Measurements from ENCODE around the gene NRP1.

Gene NRP1

GRCh38 chr10:33337326-33337957 lies 3.0 kb upstream of the NRP1 start:
- intact Hi-C loops (cut with DNase I; ENCODE audit: low total_unique reads): loop anchor here (5.0 to 10.0 kb wide), 3 partner anchors 50 to 947 kb away; no protein-coding TSS in a partner anchor
- H3K9me3 ChIP-seq: no peaks in the 10 kb centered on the region
- H3K4me1 ChIP-seq: peaks cover 0 to 33% (median 15%) of the 10 kb centered on the region in 4 donors
- H3K27me3 ChIP-seq: no peaks in the 10 kb centered on the region
- H3K27ac ChIP-seq: peak overlapping the region; percentile 90 to 93
- H3K36me3 ChIP-seq: no peaks in the 10 kb centered on the region
- DNase-seq: peak in 1 of 2 donors; percentile 33
- peak overlapping the region; percentile 67 to 93 for H3K4me3 ChIP-seq
- TF ChIP-seq CTCF (IDR thresholded peaks at IDR 0.05): peak; percentile 38 to 43

GRCh38 chr10:33336582-33337325 lies 2.3 kb upstream of the NRP1 start:
- Histone ChIP-seq H3K36me3 (no peaks in the 10 kb centered on the region), H3K4me1 (peaks cover 0 to 32% (median 17%) of the 10 kb centered on the region in 4 donors), H3K4me3 (peak overlapping the region; percentile 67 to 93), H3K27me3 (no peaks in the 10 kb centered on the region), H3K27ac (peak overlapping the region; percentile 90 to 93), H3K9me3 (no peaks in the 10 kb centered on the region)
- intact Hi-C loops (cut with DNase I; ENCODE audit: low total_unique reads): loop anchor here (5.0 to 10.0 kb wide), 3 partner anchors 49 to 948 kb away; no protein-coding TSS in a partner anchor
- TF ChIP-seq CTCF (IDR thresholded peaks at IDR 0.05): no peak
- peak; percentile 42 to 77 for DNase-seq

GRCh38 chr10:33335801-33336581 lies 1.5 kb upstream of the NRP1 start:
- intact Hi-C loops (cut with DNase I; ENCODE audit: low total_unique reads): loop anchor here (5.0 to 10.0 kb wide), 3 partner anchors 49 to 949 kb away; no protein-coding TSS in a partner anchor
- Histone ChIP-seq H3K27ac (peak overlapping the region; percentile 90 to 93), H3K27me3 (no peaks in the 10 kb centered on the region), H3K9me3 (no peaks in the 10 kb centered on the region), H3K4me1 (peaks cover 0 to 39% (median 21%) of the 10 kb centered on the region in 4 donors), H3K36me3 (no peaks in the 10 kb centered on the region), H3K4me3 (peak overlapping the region; percentile 67 to 93)
- no peak for TF ChIP-seq CTCF (IDR thresholded peaks at IDR 0.05)
- peak; percentile 53 to 83 for DNase-seq

- TF ChIP-seq CTCF (IDR thresholded peaks at IDR 0.05): no peak
- Histone ChIP-seq H3K9me3 (no peaks in the 10 kb centered on the region), H3K36me3 (no peaks in the 10 kb centered on the region), H3K4me3 (peak overlapping the region; percentile 67 to 93), H3K4me1 (peaks cover 0 to 44% (median 22%) of the 10 kb centered on the region in 4 donors), H3K27ac (peak overlapping the region; percentile 90 to 93), H3K27me3 (no peaks in the 10 kb centered on the region)
- no peak for DNase-seq
- intact Hi-C loops (cut with DNase I; ENCODE audit: low total_unique reads): loop anchor here (5.0 to 10.0 kb wide), 3 partner anchors 48 to 949 kb away; no protein-coding TSS in a partner anchor
Measured at GRCh38 chr10:33335551-33335800, 1.0 kb upstream of the NRP1 start.

- peak; percentile 77 to 88 for DNase-seq
- H3K4me3 ChIP-seq: peak overlapping the region; percentile 67 to 93
- peak; percentile 68 to 71 for TF ChIP-seq CTCF (IDR thresholded peaks at IDR 0.05)
- H3K27ac ChIP-seq: peak overlapping the region; percentile 90 to 93
- no peaks in the 10 kb centered on the region for H3K9me3 ChIP-seq
- intact Hi-C loops (cut with DNase I; ENCODE audit: low total_unique reads): loop anchor here (5.0 to 10.0 kb wide), 3 partner anchors 48 to 950 kb away; no protein-coding TSS in a partner anchor
- H3K36me3 ChIP-seq: no peaks in the 10 kb centered on the region
- peaks cover 0 to 45% (median 24%) of the 10 kb centered on the region in 4 donors for H3K4me1 ChIP-seq
- no peaks in the 10 kb centered on the region for H3K27me3 ChIP-seq
Measured at GRCh38 chr10:33334805-33335550, 511 bp upstream of the NRP1 start.
